NT2/D1 (cell line): Measurements from ENCODE around the gene PPY.
"Not testable (repeated sequence)": the region's sequence is repeated elsewhere in the genome, so short reads cannot be mapped to it uniquely, and the experiment has no call there.

ENCODE experiments used
- DNase-seq: peaks from one replicate; pipeline ENCODE4 v3.0.0-alpha.2; 2011; ENCODE audit warnings: low read depth, low spot score
- H3K27me3 ChIP-seq: 2 replicates; pipeline ENCODE4 v1.6.0; 2011; ENCODE audit warnings: mild to moderate bottlenecking; ENCODE audit not compliant: insufficient read length, insufficient read depth
- H3K36me3 ChIP-seq: 2 replicates; pipeline ENCODE4 v1.6.1; 2011; ENCODE audit warnings: mild to moderate bottlenecking, low read length, mixed read lengths; ENCODE audit not compliant: insufficient read depth, insufficient read length
- H3K4me1 ChIP-seq: 2 replicates; pipeline ENCODE4 v1.5.1; 2011; ENCODE audit not compliant: insufficient read depth, insufficient read length
- H3K4me3 ChIP-seq: 2 replicates; pipeline ENCODE4 v1.5.1; 2011; ENCODE audit warnings: low read depth; ENCODE audit not compliant: insufficient read length
- H3K9ac ChIP-seq: 2 replicates; pipeline ENCODE4 v1.6.0; 2011; ENCODE audit warnings: low read depth; ENCODE audit not compliant: insufficient read length
- H3K9me3 ChIP-seq: 2 replicates; pipeline ENCODE4 v1.5.1; 2011; ENCODE audit warnings: mild to moderate bottlenecking, low read length; ENCODE audit not compliant: insufficient read depth
- SUZ12 ChIP-seq: IDR thresholded peaks from 2 replicates; pipeline ENCODE4 v1.6.1; 2011; ENCODE audit not compliant: insufficient read length, insufficient read depth; ENCODE audit errors: extremely low read depth
- YY1 ChIP-seq: IDR thresholded peaks from 2 replicates; pipeline ENCODE4 v1.6.1; 2011; ENCODE audit not compliant: insufficient read length, insufficient read depth
- ZNF274 ChIP-seq: IDR thresholded peaks from 2 replicates; pipeline ENCODE4 v1.6.1; 2011; ENCODE audit warnings: mild to moderate bottlenecking, low read depth, low read length

The PPY gene

GRCh38 chr17:43951750-43952149 lies 9.5 kb upstream of the PPY start:
- DNase-seq, result no peak
- no peaks in the 10 kb centered on the region for H3K27me3 ChIP-seq
- H3K9me3 ChIP-seq, result no peaks in the 10 kb centered on the region
- peak overlapping the region; percentile 96 for H3K9ac ChIP-seq
- TF ChIP-seq YY1, result no peak
- no peak for TF ChIP-seq ZNF274
- TF ChIP-seq SUZ12, result no peak
- H3K36me3 ChIP-seq, result no peaks in the 10 kb centered on the region
- H3K4me1 ChIP-seq, result peaks cover 8% of the 10 kb centered on the region
- peak overlapping the region; percentile 68 for H3K4me3 ChIP-seq

GRCh38 chr17:43950554-43950953 lies 8.3 kb upstream of the PPY start:
- Histone ChIP-seq H3K27me3 (no peaks in the 10 kb centered on the region), H3K4me3 (no peak overlapping the region), H3K36me3 (no peaks in the 10 kb centered on the region), H3K9me3 (no peaks in the 10 kb centered on the region), H3K4me1 (peaks cover 12% of the 10 kb centered on the region), H3K9ac (no peak overlapping the region)
- TF ChIP-seq SUZ12 (no peak), YY1 (no peak), ZNF274 (no peak)
- DNase-seq, result no peak

GRCh38 chr17:43949781-43950180 lies 7.5 kb upstream of the PPY start:
- no peak overlapping the region for H3K9ac ChIP-seq
- no peaks in the 10 kb centered on the region for H3K27me3 ChIP-seq
- no peaks in the 10 kb centered on the region for H3K9me3 ChIP-seq
- TF ChIP-seq SUZ12 (no peak), ZNF274 (no peak), YY1 (no peak)
- no peak for DNase-seq
- no peak overlapping the region for H3K4me3 ChIP-seq
- H3K4me1 ChIP-seq, result peaks cover 12% of the 10 kb centered on the region
- no peaks in the 10 kb centered on the region for H3K36me3 ChIP-seq

- H3K4me3 ChIP-seq, result no peak overlapping the region
- no peak for DNase-seq
- H3K27me3 ChIP-seq, result no peaks in the 10 kb centered on the region
- H3K9ac ChIP-seq, result no peak overlapping the region
- TF ChIP-seq SUZ12, result no peak
- no peak for TF ChIP-seq ZNF274
- no peak for TF ChIP-seq YY1
- H3K9me3 ChIP-seq, result no peaks in the 10 kb centered on the region
- peaks cover 13% of the 10 kb centered on the region for H3K4me1 ChIP-seq
- no peaks in the 10 kb centered on the region for H3K36me3 ChIP-seq
Measured at GRCh38 chr17:43946781-43947180, 4.5 kb upstream of the PPY start.

GRCh38 chr17:43945074-43945829 lies 3.0 kb upstream of the PPY start:
- no peak for DNase-seq
- no peak overlapping the region for H3K9ac ChIP-seq
- H3K4me1 ChIP-seq, result peaks cover 16% of the 10 kb centered on the region
- TF ChIP-seq YY1 (no peak), SUZ12 (no peak), ZNF274 (no peak)
- H3K4me3 ChIP-seq, result no peak overlapping the region
- H3K9me3 ChIP-seq, result no peaks in the 10 kb centered on the region
- no peaks in the 10 kb centered on the region for H3K36me3 ChIP-seq
- H3K27me3 ChIP-seq, result no peaks in the 10 kb centered on the region

GRCh38 chr17:43940630-43941029 lies 1.6 kb downstream of the PPY start:
- peaks cover 16% of the 10 kb centered on the region for H3K27me3 ChIP-seq
- H3K4me1 ChIP-seq, result peaks cover 14% of the 10 kb centered on the region
- no peaks in the 10 kb centered on the region for H3K9me3 ChIP-seq
- peak overlapping the region; percentile 65 for H3K9ac ChIP-seq
- TF ChIP-seq ZNF274, result no peak
- TF ChIP-seq SUZ12, result no peak
- TF ChIP-seq YY1, result no peak
- no peak for DNase-seq
- H3K4me3 ChIP-seq, result no peak overlapping the region
- no peaks in the 10 kb centered on the region for H3K36me3 ChIP-seq

- H3K27me3 ChIP-seq, result peaks cover 16% of the 10 kb centered on the region
- H3K4me3 ChIP-seq, result no peak overlapping the region
- no peaks in the 10 kb centered on the region for H3K9me3 ChIP-seq
- H3K9ac ChIP-seq, result no peak overlapping the region
- no peak for DNase-seq
- no peaks in the 10 kb centered on the region for H3K36me3 ChIP-seq
- peaks cover 19% of the 10 kb centered on the region for H3K4me1 ChIP-seq
- no peak for TF ChIP-seq YY1
- TF ChIP-seq ZNF274, result no peak
- TF ChIP-seq SUZ12, result no peak
Measured at GRCh38 chr17:43939886-43940285, 2.4 kb downstream of the PPY start.

- Histone ChIP-seq H3K4me1 (peaks cover 19% of the 10 kb centered on the region), H3K27me3 (peaks cover 16% of the 10 kb centered on the region)
- not testable (repeated sequence) for H3K4me3 ChIP-seq, H3K9me3 ChIP-seq, DNase-seq, H3K36me3 ChIP-seq, H3K9ac ChIP-seq
Measured at GRCh38 chr17:43939452-43939851, 2.8 kb downstream of the PPY start.
